Activated CD8-positive, alpha-beta T cell treated with anti-CD3 and anti-CD28 coated beads for 36 hours (primary cell): Measurements from ENCODE around the gene CWC27. TPM values are rescaled to one million over a fixed set of nuclear protein-coding genes. Genes with fewer than 3 reads are reported as not detected.

ENCODE experiments used
- ATAC-seq: fragments of 200-7000 bp; cut with Tn5 transposase; one replicate; pipeline ENCODE4 v1.10.0; 2021; ENCODE audit warnings: mild to moderate bottlenecking, moderate library complexity
- CTCF ChIA-PET: fragments of 350-600 bp; sonication (Branson Sonifier 250); formaldehyde crosslinking; loops from one replicate; lab custom pipeline; 2021; ENCODE audit warnings: antibody characterized with exemption; lab: Charles Lee
- POLR2A ChIA-PET: fragments of 350-600 bp; sonication (Branson Sonifier 250); formaldehyde crosslinking; loops from one replicate; lab custom pipeline; 2021; ENCODE audit warnings: antibody characterized with exemption; lab: Charles Lee
- DNase-seq: peaks from one replicate; pipeline ENCODE4 v3.0.0-alpha.2; 2020
- H3K27ac Mint-ChIP-seq: one replicate; pipeline ENCODE4 v1.8.0; 2021; ENCODE audit warnings: mild to moderate bottlenecking, mixed read lengths
- H3K27me3 Mint-ChIP-seq: one replicate; pipeline ENCODE4 v1.8.0; 2021; ENCODE audit warnings: mixed read lengths
- H3K36me3 Mint-ChIP-seq: one replicate; pipeline ENCODE4 v1.8.0; 2021; ENCODE audit warnings: low read depth, mixed read lengths
- H3K4me1 Mint-ChIP-seq: one replicate; pipeline ENCODE4 v1.8.0; 2021; ENCODE audit warnings: low read depth, mixed read lengths
- H3K4me3 Mint-ChIP-seq: one replicate; pipeline ENCODE4 v1.8.0; 2021; ENCODE audit warnings: mild to moderate bottlenecking, moderate library complexity, mixed read lengths
- H3K9me3 Mint-ChIP-seq: one replicate; pipeline ENCODE4 v1.8.0; 2021; ENCODE audit warnings: mixed read lengths
- intact Hi-C: fragments of 100-400 bp; cut with micrococcal nuclease; formaldehyde crosslinking; loops from one replicate; pipeline ENCODE4 v1.10.0; 2022
- total RNA-seq, 2 experiments: library from RNA; stranded (reverse); gene quantifications; one replicate each; pipeline ENCODE4 v1.2.3, GENCODE V29; 2021
- TF ChIP-seq, protein P1 (sequence below): fragments of 200-600 bp; IDR thresholded peaks from one replicate; pipeline ENCODE4 v1.8.0; 2022; ENCODE audit warnings: antibody characterized with exemption, mild to moderate bottlenecking

Gene CWC27
- total RNA-seq, 2 experiments from 2014 or later = 32.3 to 38.1 TPM

DNA sequence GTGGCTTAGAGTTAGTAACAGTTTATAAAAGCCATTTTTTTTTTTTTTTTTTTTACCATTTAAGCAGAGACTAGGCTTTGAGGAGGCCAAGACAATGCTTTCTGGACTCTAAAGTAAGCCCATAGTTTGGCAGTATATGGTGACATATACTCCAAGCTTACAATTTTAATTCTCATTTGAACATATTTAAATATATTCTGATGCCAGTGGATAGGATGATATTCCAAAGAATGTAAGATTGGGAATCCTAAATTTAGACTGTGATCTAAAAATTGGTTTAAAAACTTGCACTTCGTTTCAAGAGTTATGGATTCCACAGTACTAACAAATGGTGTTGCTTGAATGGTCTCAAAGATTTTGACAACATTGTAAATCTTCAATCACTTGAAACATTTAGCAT, 112.1 kb downstream of the CWC27 start:
- Mint-ChIP-seq H3K27ac (no peak overlapping the region), H3K9me3 (peaks cover 2% of the 10 kb centered on the region), H3K4me3 (no peak overlapping the region), H3K36me3 (peaks cover 2% of the 10 kb centered on the region), H3K27me3 (no peaks in the 10 kb centered on the region), H3K4me1 (no peaks in the 10 kb centered on the region)
- no peak for DNase-seq
- CTCF ChIA-PET = no interaction called here
- TF ChIP-seq, protein P1, sequence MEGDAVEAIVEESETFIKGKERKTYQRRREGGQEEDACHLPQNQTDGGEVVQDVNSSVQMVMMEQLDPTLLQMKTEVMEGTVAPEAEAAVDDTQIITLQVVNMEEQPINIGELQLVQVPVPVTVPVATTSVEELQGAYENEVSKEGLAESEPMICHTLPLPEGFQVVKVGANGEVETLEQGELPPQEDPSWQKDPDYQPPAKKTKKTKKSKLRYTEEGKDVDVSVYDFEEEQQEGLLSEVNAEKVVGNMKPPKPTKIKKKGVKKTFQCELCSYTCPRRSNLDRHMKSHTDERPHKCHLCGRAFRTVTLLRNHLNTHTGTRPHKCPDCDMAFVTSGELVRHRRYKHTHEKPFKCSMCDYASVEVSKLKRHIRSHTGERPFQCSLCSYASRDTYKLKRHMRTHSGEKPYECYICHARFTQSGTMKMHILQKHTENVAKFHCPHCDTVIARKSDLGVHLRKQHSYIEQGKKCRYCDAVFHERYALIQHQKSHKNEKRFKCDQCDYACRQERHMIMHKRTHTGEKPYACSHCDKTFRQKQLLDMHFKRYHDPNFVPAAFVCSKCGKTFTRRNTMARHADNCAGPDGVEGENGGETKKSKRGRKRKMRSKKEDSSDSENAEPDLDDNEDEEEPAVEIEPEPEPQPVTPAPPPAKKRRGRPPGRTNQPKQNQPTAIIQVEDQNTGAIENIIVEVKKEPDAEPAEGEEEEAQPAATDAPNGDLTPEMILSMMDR = no peak
- POLR2A ChIA-PET = interaction anchor here (0.6 kb wide), 1 partner anchor 1059 kb away, joined by 3 read pairs; no protein-coding TSS in a partner anchor
- ATAC-seq = no peak
- intact Hi-C loops = no loop called here

DNA sequence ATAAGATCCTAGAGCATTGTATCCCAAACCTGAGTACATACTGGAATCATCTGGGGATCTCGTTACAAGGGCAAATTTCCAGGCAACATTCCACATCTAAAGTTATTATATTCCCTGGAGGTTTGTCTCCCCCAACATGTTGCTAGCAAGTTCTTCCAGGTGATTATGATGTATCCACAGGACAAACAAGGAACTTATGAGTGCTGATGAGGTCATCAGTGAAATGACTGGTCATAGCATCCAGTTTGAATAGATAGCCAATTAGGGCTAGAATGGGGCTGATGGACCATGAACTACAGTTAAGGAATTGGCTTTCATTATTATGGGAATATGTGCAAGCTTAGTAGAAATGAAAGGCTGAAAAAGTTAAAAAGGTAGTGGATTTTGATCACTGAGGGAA, 115.2 kb downstream of the CWC27 start:
- POLR2A ChIA-PET = no interaction called here
- ATAC-seq = no peak

DNA sequence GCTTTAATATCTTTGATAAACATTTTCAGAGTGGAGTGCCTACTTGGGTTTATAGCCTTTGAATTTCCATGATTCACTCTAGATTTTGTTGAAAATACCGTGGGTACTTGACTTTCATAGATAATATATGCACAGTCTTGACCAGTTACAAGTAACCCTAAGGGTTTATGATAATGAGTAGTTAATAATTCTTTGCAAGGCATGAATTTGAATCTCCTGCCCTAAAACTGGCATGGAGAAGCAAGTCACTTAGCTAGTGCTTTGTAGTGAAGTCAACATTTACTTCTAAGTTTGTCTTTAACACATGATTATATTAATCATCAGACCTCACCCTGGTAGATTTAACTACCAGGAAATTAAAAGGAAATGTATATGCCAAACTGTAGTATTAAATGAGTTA, 115.8 kb downstream of the CWC27 start:
- Mint-ChIP-seq H3K4me1 (no peaks in the 10 kb centered on the region), H3K27ac (no peak overlapping the region), H3K4me3 (no peak overlapping the region), H3K27me3 (no peaks in the 10 kb centered on the region), H3K9me3 (peaks cover 2% of the 10 kb centered on the region), H3K36me3 (peaks cover 6% of the 10 kb centered on the region)
- ATAC-seq (no peak), DNase-seq (no peak)
- CTCF ChIA-PET = no interaction called here
- intact Hi-C loops = no loop called here
- TF ChIP-seq, protein P1 = no peak
- POLR2A ChIA-PET = no interaction called here

More for the DNA sequence above, 115.2 kb downstream of the CWC27 start:
- Mint-ChIP-seq H3K36me3 (peaks cover 6% of the 10 kb centered on the region), H3K4me1 (no peaks in the 10 kb centered on the region), H3K4me3 (no peak overlapping the region), H3K27ac (no peak overlapping the region), H3K9me3 (peaks cover 2% of the 10 kb centered on the region), H3K27me3 (no peaks in the 10 kb centered on the region)
- CTCF ChIA-PET = no interaction called here
- TF ChIP-seq, protein P1 = no peak
- no peak for DNase-seq
- intact Hi-C loops = no loop called here

DNA sequence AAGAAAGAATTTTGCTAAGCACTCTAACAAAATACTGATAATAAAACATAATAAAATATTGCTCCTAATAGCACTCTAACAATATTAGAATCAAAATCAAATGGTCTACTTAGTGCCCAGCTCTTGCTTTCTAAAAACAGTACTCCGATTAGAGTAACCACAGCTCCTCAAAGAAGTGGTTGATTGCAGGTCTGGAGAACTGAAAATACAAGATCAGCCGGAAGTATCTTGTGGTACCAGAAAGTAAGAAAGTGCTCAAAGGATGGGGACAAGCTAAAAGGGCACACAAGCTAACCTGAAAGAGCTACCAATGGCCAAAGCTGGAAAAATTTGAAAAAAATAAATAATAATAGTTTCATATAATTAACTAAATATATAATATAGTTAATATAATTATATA, 119.2 kb downstream of the CWC27 start:
- DNase-seq = no peak
- ChIA-PET CTCF (no interaction called here), POLR2A (no interaction called here)
- H3K4me3 Mint-ChIP-seq = no peak overlapping the region
- no peaks in the 10 kb centered on the region for H3K9me3 Mint-ChIP-seq
- TF ChIP-seq, protein P1 = no peak
- H3K27me3 Mint-ChIP-seq = no peaks in the 10 kb centered on the region
- ATAC-seq = no peak
- intact Hi-C loops = no loop called here
- H3K4me1 Mint-ChIP-seq = no peaks in the 10 kb centered on the region
- no peak overlapping the region for H3K27ac Mint-ChIP-seq
- peaks cover 5% of the 10 kb centered on the region for H3K36me3 Mint-ChIP-seq

DNA sequence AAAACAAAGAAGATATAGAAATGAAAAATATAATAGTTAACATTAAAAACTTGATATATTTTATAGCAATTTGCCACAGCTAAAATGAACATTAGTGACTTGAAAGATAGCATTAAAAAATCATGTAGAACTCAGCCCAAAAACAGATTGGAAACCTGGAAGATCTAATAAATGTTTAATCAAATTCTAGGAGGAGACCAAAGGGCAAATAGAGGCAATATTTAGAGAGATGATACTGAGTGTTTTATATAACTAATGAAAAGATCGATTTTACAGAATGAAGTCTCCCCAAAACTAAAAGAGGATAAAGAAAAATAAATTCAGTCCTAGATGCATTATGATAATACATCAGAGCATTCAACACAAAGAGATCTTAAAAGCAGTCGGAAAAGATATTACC, 127.0 kb downstream of the CWC27 start:
- Mint-ChIP-seq H3K4me3 (no peak overlapping the region), H3K27ac (no peak overlapping the region), H3K36me3 (peaks cover 42% of the 10 kb centered on the region), H3K9me3 (peaks cover 4% of the 10 kb centered on the region), H3K27me3 (no peaks in the 10 kb centered on the region), H3K4me1 (no peaks in the 10 kb centered on the region)
- intact Hi-C loops = no loop called here
- no peak for ATAC-seq
- no peak for DNase-seq
- TF ChIP-seq, protein P1 = no peak
- POLR2A ChIA-PET = no interaction called here
- CTCF ChIA-PET = no interaction called here
